ENCODE measurements around the gene LIPT2. TPM values are rescaled to one million over a fixed set of nuclear protein-coding genes. Genes with fewer than 3 reads are reported as not detected.
"Not testable (repeated sequence)": the region's sequence is repeated elsewhere in the genome, so short reads cannot be mapped to it uniquely, and the experiment has no call there.

Gene LIPT2
- total and polyA plus RNA-seq, 2 experiments from 2014 or later = 8.2 to 16.9 TPM

GRCh38 chr11:74535371-74536160, 42.0 kb upstream of the LIPT2 start (continued):
- TF ChIP-seq NANOG (IDR thresholded peaks at IDR 0.05; ENCODE audit: borderline replicate concordance) = no peak
- no peak for TF ChIP-seq ZNF331 (CRISPR knock-in tag; IDR thresholded peaks at IDR 0.05; ENCODE audit: low read depth)
- TF ChIP-seq ETS1 (IDR thresholded peaks at IDR 0.05) = no peak

GRCh38 chr11:74534946-74535275, 41.4 kb upstream of the LIPT2 start:
- H3K27me3 Mint-ChIP-seq (ENCODE audit: insufficient read depth, low read depth, poor library complexity); H3K79me2 ChIP-seq (replicated peaks; ENCODE audit: insufficient read depth); H3K4me3 Mint-ChIP-seq; H3K27ac Mint-ChIP-seq; H3F3A ChIP-seq (replicated peaks; ENCODE audit: low read depth); ATAC-seq; H3K9me3 Mint-ChIP-seq; H4K20me1 ChIP-seq (replicated peaks; ENCODE audit: insufficient read depth); H3K36me3 Mint-ChIP-seq (ENCODE audit: low read depth); H3K4me2 ChIP-seq; H3K27ac ChIP-seq (ENCODE audit: low read depth); H3K4me1 ChIP-seq (ENCODE audit: insufficient read depth); H3K36me3 ChIP-seq (ENCODE audit: insufficient read depth); DNase-seq (ENCODE audit: low spot score); H3K9me2 ChIP-seq (ENCODE audit: insufficient read depth); H3K27me3 ChIP-seq (ENCODE audit: insufficient read depth); H3K4me3 ChIP-seq: not testable (repeated sequence)
- peak overlapping the region; percentile 7; the same call in 1 of the 2 replicates for H2AFZ ChIP-seq
- peaks cover 24% of the 10 kb centered on the region; the same call in 2 of the 3 replicates for H3K4me1 Mint-ChIP-seq

- Mint-ChIP-seq H3K4me3 (no peak overlapping the region), H3K9me3 (peaks cover 6% of the 10 kb centered on the region; the same call in 1 of the 3 replicates), H3K4me1 (peaks cover 24% of the 10 kb centered on the region; the same call in 2 of the 3 replicates), H3K27ac (no peak overlapping the region), H3K36me3 (ENCODE audit: low read depth) (no peaks in the 10 kb centered on the region), H3K27me3 (ENCODE audit: insufficient read depth, low read depth, poor library complexity) (peaks cover 3% of the 10 kb centered on the region)
- H3K27me3 ChIP-seq (ENCODE audit: insufficient read depth) = no peaks in the 10 kb centered on the region
- no peaks in the 10 kb centered on the region for H3F3A ChIP-seq (replicated peaks; ENCODE audit: low read depth)
- 0 out of 2 replicates have a peak, but pooled peaks cover 3% of the 10 kb centered on the region for H3K9me2 ChIP-seq (ENCODE audit: insufficient read depth)
- H3K4me3 ChIP-seq = no peak overlapping the region
- peak; percentile 41; the same call in 2 of the 3 replicates for ATAC-seq
- H4K20me1 ChIP-seq (replicated peaks; ENCODE audit: insufficient read depth) = no peaks in the 10 kb centered on the region
- no peaks in the 10 kb centered on the region for H3K79me2 ChIP-seq (replicated peaks; ENCODE audit: insufficient read depth)
- H3K4me2 ChIP-seq = no peak overlapping the region
- H3K36me3 ChIP-seq (ENCODE audit: insufficient read depth) = no peaks in the 10 kb centered on the region
- no peak overlapping the region for H3K27ac ChIP-seq (ENCODE audit: low read depth)
- H2AFZ ChIP-seq = peak overlapping the region; percentile 7; the same call in 1 of the 2 replicates
- DNase-seq (ENCODE audit: low spot score) = peak; percentile 25
- H3K4me1 ChIP-seq (ENCODE audit: insufficient read depth) = peaks cover 2% of the 10 kb centered on the region; the same call in 1 of the 2 replicates
- TF ChIP-seq CTCF (conservative IDR thresholded peaks at IDR 0.05; ENCODE audit: low read depth in 2 of 2) (no peak), POLR2AphosphoS5 (IDR thresholded peaks at IDR 0.05; ENCODE audit: low read depth) (no peak), NANOG (IDR thresholded peaks at IDR 0.05; ENCODE audit: borderline replicate concordance) (no peak), ETS1 (IDR thresholded peaks at IDR 0.05) (no peak), EZH2phosphoT487 (IDR thresholded peaks at IDR 0.05; ENCODE audit: unreplicated experiment) (no peak), ZNF331 (CRISPR knock-in tag; IDR thresholded peaks at IDR 0.05; ENCODE audit: low read depth) (no peak), CREB1 (CRISPR knock-in tag; IDR thresholded peaks at IDR 0.05; ENCODE audit: low read depth) (no peak), ZNF114 (CRISPR knock-in tag; IDR thresholded peaks at IDR 0.05) (no peak), REST (IDR thresholded peaks at IDR 0.05; ENCODE audit: unreplicated experiment) (no peak), JUNB (IDR thresholded peaks at IDR 0.05; ENCODE audit: unreplicated experiment) (no peak), EZH2 (IDR thresholded peaks at IDR 0.05; ENCODE audit: low read depth, unreplicated experiment) (no peak)
Measured at GRCh38 chr11:74534216-74534945, 40.9 kb upstream of the LIPT2 start.
